Muscle of arm (tissue), 12 donors: ENCODE measurements around the gene PPDPF. TPM values are rescaled to one million over a fixed set of nuclear protein-coding genes. Genes with fewer than 3 reads are reported as not detected.

ENCODE experiments used
- polyA plus RNA-seq, 12 donors: library from polyadenylated mRNA; unstranded; fragments of 120-200 nt; gene quantifications; one replicate each; pipeline ENCODE4 v1.2.1, GENCODE V29; 2013; ENCODE audit not compliant: insufficient read length in 12 of 12

The PPDPF gene
- polyA plus RNA-seq, 12 donors = 125 to 1,559 (median 193) TPM

Other genes starting within 250 kb of the PPDPF start
- 100 to 1,000 TPM in 1 of 12 donors, 10 to 100 TPM in 10, not detected in 1; 60.2 to 117 (median 69.1) TPM for gene ARFGAP1, start 248.0 kb upstream of the PPDPF start, polyA plus RNA-seq
- gene COL20A1, start 227.6 kb upstream of the PPDPF start, polyA plus RNA-seq = 10 to 100 TPM in 2 of 12 donors, 1 to 10 TPM in 9, not detected in 1; 2.9 to 12.9 (median 4.7) TPM
- gene CHRNA4, start 159.4 kb upstream of the PPDPF start, polyA plus RNA-seq = 1 to 10 TPM in 6 of 12 donors, under 1 TPM in 4, not detected in 2; 0.22 to 2.5 (median 1.1) TPM
- 1 to 10 TPM in 11 of 12 donors, not detected in 1; 1.6 to 5.4 (median 2.9) TPM for gene KCNQ2, start 48.1 kb upstream of the PPDPF start, polyA plus RNA-seq
- gene EEF1A2, start 21.7 kb upstream of the PPDPF start, polyA plus RNA-seq = 1,000 to 10,000 TPM in 1 of 12 donors, 100 to 1,000 TPM in 11; 241 to 1,389 (median 612) TPM
- gene PTK6, start 16.6 kb downstream of the PPDPF start, polyA plus RNA-seq = 1 to 10 TPM in 1 of 12 donors, under 1 TPM in 9, not detected in 2; 0.14 to 1.4 (median 0.35) TPM
- under 1 TPM in 1 of 12 donors, not detected in 11; 0.08 TPM for gene SRMS, start 27.0 kb downstream of the PPDPF start, polyA plus RNA-seq
- gene FNDC11, start 33.4 kb downstream of the PPDPF start, polyA plus RNA-seq = under 1 TPM in 8 of 12 donors, not detected in 4; 0.07 to 0.81 (median 0.17) TPM
- gene HELZ2, start 53.5 kb downstream of the PPDPF start, polyA plus RNA-seq = 10 to 100 TPM in 3 of 12 donors, 1 to 10 TPM in 8, not detected in 1; 4.3 to 18.8 (median 6.4) TPM
- gene GMEB2, start 106.3 kb downstream of the PPDPF start, polyA plus RNA-seq = 10 to 100 TPM in 1 of 12 donors, 1 to 10 TPM in 10, not detected in 1; 5.8 to 11.0 (median 7.1) TPM
- 10 to 100 TPM in 9 of 12 donors, 1 to 10 TPM in 2, not detected in 1; 8.8 to 48.5 (median 11.5) TPM for gene STMN3, start 132.7 kb downstream of the PPDPF start, polyA plus RNA-seq
- gene RTEL1, start 137.5 kb downstream of the PPDPF start, polyA plus RNA-seq = 10 to 100 TPM in 7 of 12 donors, 1 to 10 TPM in 4, not detected in 1; 8.2 to 18.1 (median 10.8) TPM
- gene TNFRSF6B, start 175.9 kb downstream of the PPDPF start, polyA plus RNA-seq = 1 to 10 TPM in 6 of 12 donors, under 1 TPM in 4, not detected in 2; 0.34 to 5.1 (median 1.3) TPM
- gene ARFRP1, start 187.2 kb downstream of the PPDPF start, polyA plus RNA-seq = 10 to 100 TPM in 11 of 12 donors, not detected in 1; 21.0 to 29.5 (median 23.0) TPM
- gene ZGPAT, start 187.3 kb downstream of the PPDPF start, polyA plus RNA-seq = 10 to 100 TPM in 11 of 12 donors, not detected in 1; 10.3 to 44.2 (median 12.0) TPM
- 10 to 100 TPM in 1 of 12 donors, 1 to 10 TPM in 10, not detected in 1; 1.9 to 11.8 (median 3.6) TPM for gene LIME1, start 215.9 kb downstream of the PPDPF start, polyA plus RNA-seq
- 100 to 1,000 TPM in 8 of 12 donors, 10 to 100 TPM in 3, not detected in 1; 81.5 to 182 (median 102) TPM for gene SLC2A4RG, start 219.0 kb downstream of the PPDPF start, polyA plus RNA-seq